HepG2 (cell line): ENCODE results near the gene IL1A. TPM values are rescaled to one million over a fixed set of nuclear protein-coding genes. Genes with fewer than 3 reads are reported as not detected.
A peak's percentile ranks its signal among the peaks of the same experiment; 100 is the strongest.

ENCODE experiments used
- CBX5 ChIP-seq: sonication (generic); formaldehyde crosslinking; IDR thresholded peaks from 2 replicates; pipeline ENCODE4 v1.4.0; 2020; ENCODE audit warnings: missing genetic modification reagents, borderline replicate concordance
- DRAP1 ChIP-seq: IDR thresholded peaks from 2 replicates; pipeline ENCODE4 v1.6.1; 2016; ENCODE audit warnings: missing genetic modification reagents, missing compliant biosample characterization
- GZF1 ChIP-seq: sonication (generic); formaldehyde crosslinking; IDR thresholded peaks from 2 replicates; pipeline ENCODE4 v1.5.1; 2020; ENCODE audit warnings: mild to moderate bottlenecking, missing genetic modification reagents
- IKZF1 ChIP-seq: fragments of 450-650 bp; IDR thresholded peaks from 2 replicates; pipeline ENCODE4 v1.7.1; 2016
- IKZF5 ChIP-seq: IDR thresholded peaks from 2 replicates; pipeline ENCODE4 v1.6.1; 2018; ENCODE audit warnings: missing genetic modification reagents, mild to moderate bottlenecking, missing compliant biosample characterization
- KLF13 ChIP-seq: sonication (generic); formaldehyde crosslinking; IDR thresholded peaks from 2 replicates; pipeline ENCODE4 v1.4.0; 2020; ENCODE audit warnings: mild to moderate bottlenecking, missing genetic modification reagents
- NR2C2 ChIP-seq: sonication (generic); formaldehyde crosslinking; IDR thresholded peaks from 2 replicates; pipeline ENCODE4 v1.4.0; 2020; ENCODE audit warnings: missing genetic modification reagents, mild to moderate bottlenecking, moderate library complexity, borderline replicate concordance
- PITX1 ChIP-seq: sonication (generic); formaldehyde crosslinking; IDR thresholded peaks from 2 replicates; pipeline ENCODE4 v1.5.1; 2020; ENCODE audit warnings: mild to moderate bottlenecking, missing genetic modification reagents
- SOX6 ChIP-seq, 2 experiments: fragments of 450-650 bp in 1 of 2; sonication (generic) in 1 of 2; formaldehyde crosslinking in 1 of 2; IDR thresholded peaks; 2 replicates each; pipeline versions ENCODE4 v1.4.0 to v1.6.1; 2017 to 2020; ENCODE audit warnings: antibody characterized with exemption in 1 of 2, mild to moderate bottlenecking in 1 of 2, missing genetic modification reagents in 1 of 2
- SP140L ChIP-seq: sonication (generic); formaldehyde crosslinking; IDR thresholded peaks from 2 replicates; pipeline ENCODE4 v1.4.0; 2020; ENCODE audit warnings: missing genetic modification reagents, borderline replicate concordance
- YEATS4 ChIP-seq: sonication (generic); formaldehyde crosslinking; IDR thresholded peaks from 2 replicates; pipeline ENCODE4 v1.4.0; 2020; ENCODE audit warnings: missing genetic modification reagents, borderline replicate concordance
- ZBTB21 ChIP-seq: sonication (generic); formaldehyde crosslinking; IDR thresholded peaks from 2 replicates; pipeline ENCODE4 v1.4.0; 2020; ENCODE audit warnings: missing genetic modification reagents
- ZBTB34 ChIP-seq: sonication (generic); formaldehyde crosslinking; IDR thresholded peaks from 2 replicates; pipeline ENCODE4 v1.8.0; 2022; ENCODE audit warnings: mild to moderate bottlenecking, missing genetic modification reagents
- ZNF275 ChIP-seq: sonication (generic); formaldehyde crosslinking; IDR thresholded peaks from 2 replicates; pipeline ENCODE4 v1.8.0; 2022; ENCODE audit warnings: missing genetic modification reagents, mild to moderate bottlenecking, inconsistent platforms, borderline replicate concordance
- ZNF512B ChIP-seq: sonication (generic); formaldehyde crosslinking; IDR thresholded peaks from 2 replicates; pipeline ENCODE4 v1.5.1; 2020; ENCODE audit warnings: missing genetic modification reagents, mild to moderate bottlenecking, borderline replicate concordance
- ZNF513 ChIP-seq: sonication (generic); formaldehyde crosslinking; conservative IDR thresholded peaks from 2 replicates; pipeline ENCODE4 v1.5.0; 2020; ENCODE audit warnings: missing genetic modification reagents
- ZNF530 ChIP-seq: sonication (generic); formaldehyde crosslinking; IDR thresholded peaks from 2 replicates; pipeline ENCODE4 v1.5.0; 2020; ENCODE audit warnings: low read depth, mild to moderate bottlenecking, missing genetic modification reagents
- ZNF546 ChIP-seq: sonication (generic); formaldehyde crosslinking; conservative IDR thresholded peaks from 2 replicates; pipeline ENCODE4 v1.8.1; 2023; ENCODE audit warnings: mild to moderate bottlenecking, missing genetic modification reagents
- ZNF615 ChIP-seq: sonication (generic); formaldehyde crosslinking; IDR thresholded peaks from 2 replicates; pipeline ENCODE4 v1.5.0; 2020; ENCODE audit warnings: mild to moderate bottlenecking, missing genetic modification reagents, borderline replicate concordance
- ZNF672 ChIP-seq: sonication (generic); formaldehyde crosslinking; IDR thresholded peaks from 2 replicates; pipeline ENCODE4 v1.8.1; 2022; ENCODE audit warnings: missing genetic modification reagents
- polyA plus RNA-seq, 8 experiments: library from polyadenylated mRNA; depleted of rRNA in 3 of 8; stranded (reverse) in 7 of 8; unstranded in 1 of 8; fragments of >200 nt; fragmentation: Illumina TruSeq in 4 of 8; extraction: Trizol in 4 of 8; gene quantifications; 2 replicates each; pipeline versions ENCODE4 v1.2.1 to v1.2.3, GENCODE V29; 2011 to 2016; ENCODE audit warnings: low read depth in 4 of 8, missing spikeins in 1 of 8, mixed read lengths in 1 of 8; ENCODE audit not compliant: insufficient read depth in 1 of 8
- total RNA-seq, 5 experiments: library from RNA; depleted of rRNA; stranded (reverse); fragments of >200 nt; fragmentation: Illumina TruSeq; extraction: Trizol; gene quantifications; 2 replicates each; pipeline ENCODE4 v1.2.3, GENCODE V29; 2016; ENCODE audit warnings: low read depth in 1 of 5

Gene IL1A
- total and polyA plus RNA-seq, 2 of the 13 experiments (the other 11 are each of a cell fraction or from before 2014, with no cell fraction given): not detected

- TF ChIP-seq ZNF512B (CRISPR knock-in tag) (0 out of 2 replicates have a peak, but pooled peaks have one; percentile 75), ZBTB34 (peak; percentile 89; the same call in 1 of the 2 replicates), ZNF672 (no peak), SOX6 (IDR thresholded peaks at IDR 0.05) (no peak), SOX6 (CRISPR knock-in tag; IDR thresholded peaks at IDR 0.05) (peak; percentile 38; the same call in 1 of the 2 replicates), ZBTB21 (CRISPR knock-in tag) (no peak), IKZF1 (no peak), GZF1 (no peak), SP140L (CRISPR knock-in tag) (peak; percentile 57; the same call in 1 of the 2 replicates), CBX5 (CRISPR knock-in tag) (peak; percentile 84; the same call in 1 of the 2 replicates), DRAP1 (peak; percentile 65; the same call in 1 of the 2 replicates), ZNF615 (no peak), NR2C2 (CRISPR knock-in tag) (peak; percentile 48), ZNF530 (CRISPR knock-in tag) (no peak), YEATS4 (CRISPR knock-in tag) (no peak; the same call in 1 of the 2 replicates), ZNF546 (CRISPR knock-in tag) (0 out of 2 replicates have a peak, but pooled peaks have one; percentile 46), IKZF5 (CRISPR knock-in tag) (peak; percentile 94), ZNF513 (no peak), PITX1 (CRISPR knock-in tag) (peak; percentile 59; the same call in 1 of the 2 replicates), ZNF275 (peak; percentile 27; the same call in 1 of the 2 replicates), KLF13 (CRISPR knock-in tag) (no peak)
These were observed 57.7 kb downstream of the IL1A start (continued) for GRCh38 chr2:112726487-112727190.
